Tibial nerve (tissue), 4 donors: ENCODE data around the gene BACH2. TPM values are rescaled to one million over a fixed set of nuclear protein-coding genes. Genes with fewer than 3 reads are reported as not detected.

Experiments used
- DNase-seq, 2 donors: peaks; one replicate each; pipeline ENCODE4 v3.0.0-alpha.2; 2019; ENCODE audit warnings: low spot score in 2 of 2
- H3K27ac ChIP-seq, 4 donors: fragments of 200-600 bp; sonication (generic) in 3 of 4; one replicate each; pipeline ENCODE4 v1.5.1; 2017 to 2019; ENCODE audit warnings: mild to moderate bottlenecking in 1 of 4
- H3K27me3 ChIP-seq, 2 donors: fragments of 200-600 bp; sonication (generic) in 1 of 2; one replicate each; pipeline versions ENCODE4 v1.5.1 to v1.6.0; 2017 to 2019
- H3K36me3 ChIP-seq, 3 donors: fragments of 200-600 bp; sonication (generic); one replicate each; pipeline ENCODE4 v1.5.1; 2018 to 2019
- H3K4me1 ChIP-seq, 4 donors: fragments of 200-600 bp; sonication (generic) in 3 of 4; one replicate each; pipeline ENCODE4 v1.5.1; 2017 to 2019
- H3K4me3 ChIP-seq, 4 donors: fragments of 200-600 bp; sonication (generic) in 3 of 4; one replicate each; pipeline ENCODE4 v1.5.1; 2017 to 2019; ENCODE audit warnings: mild to moderate bottlenecking in 1 of 4, moderate library complexity in 1 of 4
- H3K9me3 ChIP-seq, 4 donors: fragments of 200-600 bp; sonication (generic) in 3 of 4; one replicate each; pipeline ENCODE4 v1.5.1; 2017 to 2019
- CTCF ChIP-seq, 5 experiments: fragments of 200-600 bp in 3 of 5; fragments of 450-650 bp in 2 of 5; sonication (generic) in 3 of 5; IDR thresholded peaks; one replicate each; pipeline ENCODE4 v1.5.1; 2016 to 2019; ENCODE audit warnings: antibody characterized with exemption in 5 of 5, mild to moderate bottlenecking in 3 of 5, moderate library complexity in 2 of 5
- EP300 ChIP-seq, 2 donors: sonication (generic); formaldehyde crosslinking; IDR thresholded peaks; one replicate each; pipeline ENCODE4 v1.6.1; 2017; ENCODE audit warnings: antibody characterized with exemption in 2 of 2, mild to moderate bottlenecking in 1 of 2
- POLR2A ChIP-seq, 2 donors: fragments of 450-650 bp; IDR thresholded peaks; one replicate each; pipeline ENCODE4 v1.6.1; 2017; ENCODE audit warnings: antibody characterized with exemption in 2 of 2, mild to moderate bottlenecking in 2 of 2, moderate library complexity in 2 of 2
- WGBS, 2 donors: methylation state at CpG; one replicate each; pipeline ENCODE4 v1.1.5; 2018; 5-methylcytosine and 5-hydroxymethylcytosine counted together
- total RNA-seq, 4 donors: library from RNA; depleted of rRNA; stranded (reverse); fragments of >200 nt; gene quantifications; one replicate each; pipeline ENCODE4 v1.1.0, GENCODE V29; 2016

BACH2 gene
- total RNA-seq, 4 donors from 2014 or later: 4.4 to 11.1 (median 8.4) TPM

DNA sequence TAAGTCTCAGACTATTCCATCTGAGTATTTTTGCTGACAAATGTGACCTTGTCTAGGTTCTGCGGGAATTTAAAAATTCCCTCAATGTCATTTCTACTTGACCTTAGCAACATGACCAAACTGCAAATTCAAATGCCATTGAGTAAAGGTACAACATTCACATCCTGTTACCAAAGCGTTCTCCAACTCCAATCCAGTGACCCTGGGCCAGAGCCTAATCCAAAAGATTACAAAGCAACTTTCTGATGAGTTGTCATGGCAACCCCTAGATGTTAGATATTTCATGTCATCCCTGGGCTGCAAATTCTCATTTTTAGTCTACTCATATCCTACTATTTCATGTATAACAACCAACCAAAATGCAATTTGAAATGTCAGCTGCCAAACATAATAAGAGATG lies 65.3 kb downstream of the BACH2 start:
- WGBS, 2 donors: 55 to 60% methylated on average over 2 of the region's 2 CpGs
- Histone ChIP-seq H3K27ac (peak overlapping the region in 3 of 4 donors; percentile 52 to 85 (median 84)), H3K27me3 (no peaks in the 10 kb centered on the region), H3K4me3 (no peak overlapping the region), H3K36me3 (no peaks in the 10 kb centered on the region), H3K4me1 (peaks cover 0 to 54% (median 30%) of the 10 kb centered on the region in 4 donors), H3K9me3 (no peaks in the 10 kb centered on the region)
- no peak for DNase-seq
- TF ChIP-seq POLR2A (IDR thresholded peaks at IDR 0.05) (no peak), CTCF (IDR thresholded peaks at IDR 0.05) (no peak), EP300 (IDR thresholded peaks at IDR 0.05) (no peak)

- TF ChIP-seq CTCF (IDR thresholded peaks at IDR 0.05) (no peak), EP300 (IDR thresholded peaks at IDR 0.05) (no peak), POLR2A (IDR thresholded peaks at IDR 0.05) (no peak)
- no peaks in the 10 kb centered on the region for H3K36me3 ChIP-seq
- H3K4me3 ChIP-seq: no peak overlapping the region
- no peak for DNase-seq
- no peaks in the 10 kb centered on the region for H3K9me3 ChIP-seq
- no peaks in the 10 kb centered on the region for H3K27me3 ChIP-seq
- 22 to 24% methylated on average over 3 of the region's 3 CpGs for WGBS, 2 donors
- peak overlapping the region in 3 of 4 donors; percentile 52 to 85 (median 84) for H3K27ac ChIP-seq
- peaks cover 0 to 60% (median 33%) of the 10 kb centered on the region in 4 donors for H3K4me1 ChIP-seq
Measured at GRCh38 chr6:90230548-90231215, 66.0 kb downstream of the BACH2 start.

DNA sequence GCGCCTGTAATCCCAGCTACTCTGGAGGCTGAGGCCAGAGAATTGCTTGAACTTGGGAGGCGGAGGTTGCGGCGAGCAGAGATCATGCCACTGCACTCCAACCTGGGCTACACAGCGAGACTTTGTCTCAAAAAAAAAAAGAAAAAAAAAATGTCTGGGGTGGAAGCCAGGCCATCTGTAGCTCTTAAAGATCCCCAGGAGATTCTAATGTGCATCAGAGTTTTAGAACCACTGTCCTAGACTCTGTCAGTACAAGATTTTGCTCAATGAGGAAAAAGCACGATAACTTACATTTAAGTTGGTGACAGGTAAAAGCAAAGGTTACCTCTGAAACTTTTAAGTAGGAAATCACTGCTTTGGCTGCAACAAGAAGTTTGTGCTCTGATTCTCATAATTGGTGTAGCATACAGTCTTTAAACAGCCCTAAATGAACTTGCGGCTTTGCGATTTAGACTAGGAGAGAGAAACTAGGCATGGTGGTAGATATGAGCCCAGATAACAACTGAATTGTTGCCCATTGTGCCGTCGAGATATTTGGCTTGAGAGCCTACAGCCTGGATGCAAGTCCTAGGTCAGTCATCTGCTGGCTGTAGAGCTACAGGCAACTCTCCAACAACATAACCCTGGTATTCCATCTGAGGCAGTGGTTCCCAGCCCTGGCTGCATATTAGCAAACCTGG lies 67.2 kb downstream of the BACH2 start:
- no peaks in the 10 kb centered on the region for H3K9me3 ChIP-seq
- 78 to 79% methylated on average over 10 of the region's 10 CpGs for WGBS, 2 donors
- no peak overlapping the region for H3K4me3 ChIP-seq
- no peak for TF ChIP-seq POLR2A (IDR thresholded peaks at IDR 0.05)
- no peak for TF ChIP-seq CTCF (IDR thresholded peaks at IDR 0.05)
- TF ChIP-seq EP300 (IDR thresholded peaks at IDR 0.05): no peak
- no peak for DNase-seq
- peak overlapping the region; percentile 64 to 85 (median 80) for H3K27ac ChIP-seq
- peaks cover 0 to 69% (median 38%) of the 10 kb centered on the region in 4 donors for H3K4me1 ChIP-seq
- H3K36me3 ChIP-seq: no peaks in the 10 kb centered on the region
- H3K27me3 ChIP-seq: no peaks in the 10 kb centered on the region

GRCh38 chr6:90227673-90228072 lies 69.0 kb downstream of the BACH2 start:
- Histone ChIP-seq H3K4me1 (peaks cover 0 to 73% (median 41%) of the 10 kb centered on the region in 4 donors), H3K27me3 (no peaks in the 10 kb centered on the region), H3K27ac (peak overlapping the region; percentile 64 to 85 (median 80)), H3K36me3 (no peaks in the 10 kb centered on the region), H3K4me3 (no peak overlapping the region), H3K9me3 (peaks cover 0 to 3% (median 0%) of the 10 kb centered on the region in 4 donors)
- DNase-seq: no peak
- no peak for TF ChIP-seq CTCF (IDR thresholded peaks at IDR 0.05)

DNA sequence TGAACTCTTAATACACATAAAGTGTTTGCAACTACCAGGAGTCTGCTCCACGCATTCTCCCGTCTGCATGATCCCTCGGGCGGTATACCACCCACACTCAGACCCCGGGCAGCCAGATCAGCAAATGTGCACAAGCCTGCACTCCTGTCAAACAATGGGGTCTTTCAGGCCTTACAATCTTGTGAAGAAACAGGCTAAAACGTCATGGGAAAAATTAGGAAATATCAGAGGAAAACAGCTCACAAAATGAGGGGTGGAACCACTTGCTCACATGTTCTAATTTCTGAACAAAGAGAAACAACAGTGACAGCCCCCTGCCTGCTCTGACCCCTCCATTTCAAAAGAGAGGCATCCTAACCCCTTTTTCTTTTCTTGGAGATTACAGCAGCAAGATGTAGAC lies 69.4 kb downstream of the BACH2 start:
- H3K27ac ChIP-seq: peak overlapping the region; percentile 64 to 85 (median 80)
- TF ChIP-seq POLR2A (IDR thresholded peaks at IDR 0.05) (peak in 1 of 2 donors; percentile 40), EP300 (IDR thresholded peaks at IDR 0.05) (peak; percentile 86 to 93), CTCF (IDR thresholded peaks at IDR 0.05) (no peak)
- peaks cover 0 to 69% (median 41%) of the 10 kb centered on the region in 4 donors for H3K4me1 ChIP-seq
- no peaks in the 10 kb centered on the region for H3K36me3 ChIP-seq
- H3K4me3 ChIP-seq: no peak overlapping the region
- peaks cover 0 to 3% (median 0%) of the 10 kb centered on the region in 4 donors for H3K9me3 ChIP-seq
- no peaks in the 10 kb centered on the region for H3K27me3 ChIP-seq
- WGBS, 2 donors: 33 to 45% methylated on average over 6 of the region's 6 CpGs
- peak; percentile 27 for DNase-seq
